ENCODE data around the gene LYZL6.

The LYZL6 gene

DNA sequence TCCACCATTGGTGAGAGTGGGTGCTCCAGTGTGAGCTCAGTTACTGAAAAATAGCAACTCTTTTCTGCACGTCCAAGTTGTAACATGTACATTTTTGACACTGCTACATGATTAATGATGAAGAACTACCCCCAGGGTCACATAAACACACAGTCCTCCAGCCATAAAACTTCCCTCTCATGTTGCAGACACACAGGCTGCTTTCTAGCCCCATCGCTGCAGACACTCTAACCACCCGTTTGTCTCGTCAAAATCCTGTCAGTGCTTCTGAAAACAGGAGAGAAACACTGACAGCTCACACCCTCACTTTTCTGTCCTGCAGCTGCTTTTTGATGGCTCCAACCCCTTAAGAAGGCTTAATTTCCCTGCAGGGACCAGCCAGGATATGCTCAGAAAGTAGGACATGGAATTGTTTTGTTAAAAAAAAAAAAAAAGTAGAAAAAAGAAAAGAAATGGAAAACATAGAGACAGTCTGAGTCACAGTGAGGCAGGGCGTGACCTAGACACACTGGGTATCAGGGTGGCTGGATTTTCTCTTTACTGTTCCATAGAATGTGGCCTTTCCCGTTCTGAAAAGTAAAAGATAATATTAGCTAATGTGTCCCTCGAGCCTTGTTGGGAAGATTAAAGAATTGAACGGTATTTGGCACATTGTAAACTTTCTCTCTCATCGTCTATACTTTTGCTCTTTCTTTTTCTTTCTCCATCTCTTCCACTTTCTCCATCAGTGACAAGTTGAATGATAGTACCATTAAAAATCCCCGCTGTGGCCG, 42.6 kb downstream of the LYZL6 start:
- no peak for TF ChIP-seq FOXP2 (optimal IDR thresholded peaks at IDR 0.05; ENCODE audit: borderline replicate concordance, extremely low read depth, extremely low read length, insufficient read depth)
- TF ChIP-seq, protein P1, sequence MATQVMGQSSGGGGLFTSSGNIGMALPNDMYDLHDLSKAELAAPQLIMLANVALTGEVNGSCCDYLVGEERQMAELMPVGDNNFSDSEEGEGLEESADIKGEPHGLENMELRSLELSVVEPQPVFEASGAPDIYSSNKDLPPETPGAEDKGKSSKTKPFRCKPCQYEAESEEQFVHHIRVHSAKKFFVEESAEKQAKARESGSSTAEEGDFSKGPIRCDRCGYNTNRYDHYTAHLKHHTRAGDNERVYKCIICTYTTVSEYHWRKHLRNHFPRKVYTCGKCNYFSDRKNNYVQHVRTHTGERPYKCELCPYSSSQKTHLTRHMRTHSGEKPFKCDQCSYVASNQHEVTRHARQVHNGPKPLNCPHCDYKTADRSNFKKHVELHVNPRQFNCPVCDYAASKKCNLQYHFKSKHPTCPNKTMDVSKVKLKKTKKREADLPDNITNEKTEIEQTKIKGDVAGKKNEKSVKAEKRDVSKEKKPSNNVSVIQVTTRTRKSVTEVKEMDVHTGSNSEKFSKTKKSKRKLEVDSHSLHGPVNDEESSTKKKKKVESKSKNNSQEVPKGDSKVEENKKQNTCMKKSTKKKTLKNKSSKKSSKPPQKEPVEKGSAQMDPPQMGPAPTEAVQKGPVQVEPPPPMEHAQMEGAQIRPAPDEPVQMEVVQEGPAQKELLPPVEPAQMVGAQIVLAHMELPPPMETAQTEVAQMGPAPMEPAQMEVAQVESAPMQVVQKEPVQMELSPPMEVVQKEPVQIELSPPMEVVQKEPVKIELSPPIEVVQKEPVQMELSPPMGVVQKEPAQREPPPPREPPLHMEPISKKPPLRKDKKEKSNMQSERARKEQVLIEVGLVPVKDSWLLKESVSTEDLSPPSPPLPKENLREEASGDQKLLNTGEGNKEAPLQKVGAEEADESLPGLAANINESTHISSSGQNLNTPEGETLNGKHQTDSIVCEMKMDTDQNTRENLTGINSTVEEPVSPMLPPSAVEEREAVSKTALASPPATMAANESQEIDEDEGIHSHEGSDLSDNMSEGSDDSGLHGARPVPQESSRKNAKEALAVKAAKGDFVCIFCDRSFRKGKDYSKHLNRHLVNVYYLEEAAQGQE (IDR thresholded peaks at IDR 0.05; ENCODE audit: insufficient read depth in 1 of 2, low read depth in 2 of 2, low read length in 2 of 2): no peak
- no peak for TF ChIP-seq POLR2AphosphoS5 (IDR thresholded peaks at IDR 0.05; ENCODE audit: low read depth, low read length)
- no peak for TF ChIP-seq SIN3A (IDR thresholded peaks at IDR 0.05; ENCODE audit: borderline replicate concordance, insufficient read depth, low read length)
- no peak for TF ChIP-seq TAF1 (IDR thresholded peaks at IDR 0.05; ENCODE audit: borderline replicate concordance, insufficient read depth, low read length)

DNA sequence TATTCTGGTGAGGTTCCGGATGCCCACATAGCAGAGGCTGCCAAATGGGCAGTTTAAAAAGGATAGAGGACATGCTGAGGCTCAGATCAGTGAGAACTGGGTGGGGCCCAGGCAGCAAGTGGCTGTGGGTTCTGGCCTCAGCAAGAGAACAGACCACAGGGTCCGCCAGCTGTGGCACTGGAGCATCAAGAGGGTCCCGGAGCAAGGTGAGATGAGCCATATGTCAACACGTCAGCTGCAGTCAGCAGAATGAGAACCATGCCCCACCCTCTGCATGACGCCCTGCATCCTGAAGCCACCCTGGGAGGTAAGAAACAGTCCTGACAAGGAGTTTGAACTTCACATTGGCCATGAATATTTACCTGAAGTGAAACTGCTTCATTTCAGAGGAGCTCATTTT, 43.2 kb downstream of the LYZL6 start:
- TF ChIP-seq FOXP2 (optimal IDR thresholded peaks at IDR 0.05; ENCODE audit: borderline replicate concordance, extremely low read depth, extremely low read length, insufficient read depth): no peak
- no peak for TF ChIP-seq POLR2AphosphoS5 (IDR thresholded peaks at IDR 0.05; ENCODE audit: low read depth, low read length)
- no peak for TF ChIP-seq SIN3A (IDR thresholded peaks at IDR 0.05; ENCODE audit: borderline replicate concordance, insufficient read depth, low read length)
- TF ChIP-seq, protein P1 (IDR thresholded peaks at IDR 0.05; ENCODE audit: insufficient read depth in 1 of 2, low read depth in 2 of 2, low read length in 2 of 2): no peak
- TF ChIP-seq TAF1 (IDR thresholded peaks at IDR 0.05; ENCODE audit: borderline replicate concordance, insufficient read depth, low read length): no peak

DNA sequence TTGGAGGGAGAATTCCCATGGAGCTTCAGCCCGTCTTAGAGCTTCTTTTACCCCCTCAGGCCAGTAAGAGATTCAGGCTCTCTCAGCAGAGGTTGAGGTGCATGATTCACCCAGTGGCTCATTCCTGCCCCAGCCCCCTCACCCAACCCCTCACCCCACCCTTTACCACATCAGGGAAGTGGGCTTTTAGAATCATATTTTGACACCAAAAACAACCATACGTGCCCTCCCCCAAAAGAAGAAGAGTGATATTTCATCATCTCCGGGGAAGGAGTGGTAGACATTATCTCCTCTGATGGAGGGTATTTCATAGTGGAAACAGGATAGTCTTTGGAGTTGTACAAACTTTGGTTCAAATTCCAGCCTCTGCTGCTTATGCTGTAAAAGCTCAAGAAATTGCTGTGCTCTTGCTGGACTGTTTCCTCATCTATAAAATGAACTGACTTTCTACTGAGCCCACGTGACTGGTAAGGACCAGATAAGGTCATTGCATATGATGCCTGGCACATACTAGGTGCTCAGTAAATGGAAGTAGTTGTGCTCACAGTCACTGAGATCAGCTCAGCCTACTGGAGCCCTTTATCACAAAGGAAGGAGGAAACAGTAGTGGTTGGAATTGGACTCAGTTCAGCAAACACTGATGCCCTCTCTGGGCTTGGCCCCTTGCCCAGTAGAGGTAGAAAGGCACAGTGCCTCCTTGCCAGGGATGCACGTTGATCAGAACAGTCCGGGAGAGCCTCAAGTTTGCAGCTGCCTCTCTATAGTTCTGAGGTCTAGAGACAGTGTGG, 45.0 kb downstream of the LYZL6 start:
- TF ChIP-seq FOXP2 (optimal IDR thresholded peaks at IDR 0.05; ENCODE audit: borderline replicate concordance, extremely low read depth, extremely low read length, insufficient read depth) (no peak), POLR2AphosphoS5 (IDR thresholded peaks at IDR 0.05; ENCODE audit: low read depth, low read length) (no peak), SIN3A (IDR thresholded peaks at IDR 0.05; ENCODE audit: borderline replicate concordance, insufficient read depth, low read length) (no peak), TAF1 (IDR thresholded peaks at IDR 0.05; ENCODE audit: borderline replicate concordance, insufficient read depth, low read length) (no peak)
- TF ChIP-seq, protein P1 (IDR thresholded peaks at IDR 0.05; ENCODE audit: insufficient read depth in 1 of 2, low read depth in 2 of 2, low read length in 2 of 2): no peak

DNA sequence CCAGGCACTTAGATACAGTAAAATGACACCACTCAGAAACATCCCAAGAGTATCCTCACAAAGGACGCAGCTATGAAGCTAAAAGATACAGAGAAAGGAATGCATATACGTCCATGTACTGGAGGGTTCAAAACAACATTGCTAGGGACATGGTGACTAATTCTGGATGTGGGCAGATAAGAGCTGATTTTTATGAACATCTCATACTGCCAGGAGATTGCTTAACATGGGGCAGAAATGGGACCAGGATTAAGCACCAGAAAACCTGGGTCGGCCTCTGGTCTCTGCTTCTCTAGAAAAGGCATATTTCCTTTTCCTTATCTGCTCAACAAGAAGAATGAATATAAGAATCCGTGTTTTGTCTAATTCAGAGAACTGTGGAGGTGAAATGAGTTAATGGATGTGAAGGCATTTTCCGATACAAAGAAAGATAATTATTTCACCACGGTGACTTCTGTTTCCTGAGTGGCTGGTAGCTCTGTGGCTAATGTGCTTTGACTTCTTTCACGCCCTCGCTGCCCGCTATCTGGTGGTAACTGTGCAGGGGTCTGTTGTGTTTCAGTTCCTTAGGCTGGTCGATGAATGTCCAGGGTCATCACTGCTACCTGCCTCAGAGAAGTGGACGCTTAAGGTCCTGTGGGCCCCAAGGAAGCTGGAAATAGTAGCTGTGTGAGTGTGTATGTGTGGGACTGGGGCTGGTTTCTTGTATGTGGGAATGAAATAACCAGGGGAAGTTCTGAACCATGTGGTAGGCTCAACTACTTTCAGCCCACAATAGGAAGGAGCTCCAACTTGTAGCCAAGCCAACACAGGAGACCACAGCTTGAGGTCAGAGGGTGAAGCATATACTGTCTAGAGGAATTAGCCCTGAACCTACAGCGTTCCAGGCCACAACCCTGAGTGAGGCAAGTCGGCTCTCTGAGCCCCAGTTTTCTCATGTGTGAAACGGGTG, 47.6 kb downstream of the LYZL6 start:
- TF ChIP-seq SIN3A (IDR thresholded peaks at IDR 0.05; ENCODE audit: borderline replicate concordance, insufficient read depth, low read length): no peak
- TF ChIP-seq TAF1 (IDR thresholded peaks at IDR 0.05; ENCODE audit: borderline replicate concordance, insufficient read depth, low read length): no peak
- no peak for TF ChIP-seq FOXP2 (optimal IDR thresholded peaks at IDR 0.05; ENCODE audit: borderline replicate concordance, extremely low read depth, extremely low read length, insufficient read depth)
- TF ChIP-seq POLR2AphosphoS5 (IDR thresholded peaks at IDR 0.05; ENCODE audit: low read depth, low read length): no peak
- TF ChIP-seq, protein P1 (IDR thresholded peaks at IDR 0.05; ENCODE audit: insufficient read depth in 1 of 2, low read depth in 2 of 2, low read length in 2 of 2): no peak

Measured in PFSK-1 (cell line).